ENCODE measurements around the gene UBE2R2.

The UBE2R2 gene

DNA sequence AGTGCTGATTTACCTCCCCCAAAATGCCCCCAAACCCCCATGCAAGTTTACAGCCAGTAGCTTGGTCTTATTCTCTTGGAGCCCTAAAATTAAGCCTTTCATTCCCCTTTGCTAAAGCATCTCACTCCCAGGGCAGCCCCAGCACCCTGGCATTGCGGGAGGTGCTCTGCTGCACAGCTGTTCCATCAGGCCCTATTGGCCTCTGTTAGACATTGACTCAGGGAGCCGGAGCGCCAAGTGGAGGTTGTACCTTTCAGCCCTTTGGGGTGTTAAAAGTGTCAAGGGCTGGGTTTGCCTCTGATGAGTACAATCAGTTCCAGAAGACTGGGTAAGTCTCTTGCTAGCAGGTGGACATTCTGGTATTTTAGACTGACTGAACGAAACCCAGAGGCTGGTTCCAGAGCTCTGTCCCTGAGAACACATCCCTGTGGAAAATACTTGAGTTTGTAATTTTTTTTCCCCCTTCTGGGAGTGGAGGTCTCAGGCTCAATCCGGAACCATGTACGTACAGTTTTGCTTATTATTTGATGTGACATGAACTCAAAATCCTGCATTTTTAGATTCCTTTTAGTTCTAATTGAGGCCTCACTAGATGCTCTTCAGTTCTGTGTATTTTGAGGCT is 102.4 kb downstream of the UBE2R2 start:
- no peak for DNase-seq (ENCODE audit: low read depth, low spot score)
- H3K4me3 ChIP-seq (ENCODE audit: low read length) = no peak overlapping the region

DNA sequence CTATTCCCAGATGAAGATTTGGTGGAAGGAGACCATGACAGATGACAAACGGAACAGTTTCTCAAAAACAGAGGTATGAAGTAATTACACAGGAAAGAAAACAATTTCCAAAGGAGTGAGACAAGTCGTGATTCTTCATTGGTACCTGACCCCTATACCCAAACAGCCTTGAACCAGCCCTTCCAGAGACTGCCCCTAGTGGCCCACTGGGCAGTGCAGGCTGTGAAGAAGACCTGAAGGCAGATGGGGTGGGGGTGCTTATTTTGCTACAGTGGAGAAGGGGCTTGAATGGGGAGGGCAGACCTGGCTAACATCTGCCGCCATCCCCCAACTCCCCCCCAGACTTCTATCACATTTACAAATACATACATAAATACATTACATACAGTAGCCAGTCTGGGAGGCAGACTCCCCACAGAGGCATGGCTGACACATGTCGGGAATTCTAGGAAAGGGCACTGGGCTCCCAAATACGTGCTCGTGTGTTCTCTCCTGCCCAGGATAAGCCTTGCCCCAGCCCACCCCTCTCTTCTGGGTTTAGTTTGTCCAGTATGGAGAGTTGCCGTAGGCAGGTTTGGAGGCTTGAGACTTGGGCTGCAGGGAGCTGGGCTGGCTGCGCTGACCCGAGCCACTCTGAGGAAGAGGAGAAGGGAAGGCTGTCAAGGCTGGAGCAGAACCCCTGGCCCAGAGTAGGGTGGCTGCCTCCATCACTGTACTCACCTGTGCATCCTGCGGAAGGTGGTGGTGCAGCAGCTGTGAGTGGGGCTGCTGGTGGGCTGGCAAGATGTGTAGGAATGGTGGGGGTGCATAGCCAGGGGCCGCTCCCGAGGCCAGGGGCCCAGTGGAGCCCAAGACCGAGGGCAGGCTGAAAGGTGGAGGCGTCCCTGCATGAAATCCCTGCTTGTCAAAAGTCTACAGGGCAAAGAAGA is 105.3 kb downstream of the UBE2R2 start:
- H3K4me3 ChIP-seq (ENCODE audit: low read length) = no peak overlapping the region
- no peak for DNase-seq (ENCODE audit: low read depth, low spot score)

DNA sequence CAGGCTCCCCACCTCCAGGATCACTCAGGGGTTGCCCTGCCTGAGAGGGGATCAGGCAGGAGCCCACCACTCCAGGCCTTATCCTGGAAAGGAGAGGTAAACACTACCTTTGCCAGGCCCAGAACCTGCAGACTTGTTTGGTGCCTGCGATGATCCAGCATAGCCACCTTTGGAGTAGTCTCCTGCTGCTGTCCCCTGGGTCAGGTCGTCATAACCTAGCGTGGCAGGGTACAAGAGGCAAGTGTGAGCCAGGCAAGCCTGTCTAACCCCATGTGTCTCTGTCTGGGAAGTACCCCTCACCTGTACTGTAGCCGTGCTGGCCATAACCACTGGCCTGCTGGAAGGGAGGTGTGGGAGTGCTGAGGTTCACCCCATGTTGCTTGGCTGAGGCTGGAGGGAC is 106.1 kb downstream of the UBE2R2 start:
- DNase-seq (ENCODE audit: low read depth, low spot score) = no peak
- H3K4me3 ChIP-seq (ENCODE audit: low read length) = no peak overlapping the region

DNA sequence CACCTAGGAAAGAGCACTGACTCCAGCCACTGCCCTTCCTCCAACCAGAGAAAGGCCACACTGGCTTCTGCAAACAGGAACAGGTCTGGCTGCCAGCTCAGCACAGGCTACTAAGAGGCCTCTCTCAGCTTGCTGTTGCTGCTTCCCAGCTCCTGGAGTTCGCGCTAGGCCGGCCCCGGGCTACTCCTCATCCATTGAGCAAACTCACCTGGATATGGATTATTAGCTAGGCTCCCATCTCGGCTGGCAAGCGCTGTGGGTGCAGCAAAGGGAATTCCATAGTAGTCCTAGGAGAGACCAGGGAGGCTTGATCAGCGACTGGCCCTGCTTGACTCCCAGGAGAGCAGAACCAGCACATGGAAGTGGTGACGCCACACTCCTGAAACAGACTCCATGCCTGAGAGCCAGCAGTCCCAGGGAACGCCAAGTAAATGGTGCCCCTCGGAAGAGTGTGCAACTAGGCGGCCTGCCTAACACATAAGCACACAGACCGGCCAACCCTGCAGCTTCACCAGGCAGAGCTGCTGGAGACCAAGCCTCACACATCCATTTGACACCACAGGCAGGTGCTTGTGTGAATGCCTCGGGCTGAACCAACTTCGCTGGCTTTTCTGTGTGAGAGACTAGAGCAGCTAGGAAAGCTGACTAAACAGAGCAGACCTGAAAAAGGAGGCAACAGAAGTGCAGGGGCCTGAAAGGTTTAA is 107.2 kb downstream of the UBE2R2 start:
- no peak for DNase-seq (ENCODE audit: low read depth, low spot score)
- H3K4me3 ChIP-seq (ENCODE audit: low read length) = no peak overlapping the region

DNA sequence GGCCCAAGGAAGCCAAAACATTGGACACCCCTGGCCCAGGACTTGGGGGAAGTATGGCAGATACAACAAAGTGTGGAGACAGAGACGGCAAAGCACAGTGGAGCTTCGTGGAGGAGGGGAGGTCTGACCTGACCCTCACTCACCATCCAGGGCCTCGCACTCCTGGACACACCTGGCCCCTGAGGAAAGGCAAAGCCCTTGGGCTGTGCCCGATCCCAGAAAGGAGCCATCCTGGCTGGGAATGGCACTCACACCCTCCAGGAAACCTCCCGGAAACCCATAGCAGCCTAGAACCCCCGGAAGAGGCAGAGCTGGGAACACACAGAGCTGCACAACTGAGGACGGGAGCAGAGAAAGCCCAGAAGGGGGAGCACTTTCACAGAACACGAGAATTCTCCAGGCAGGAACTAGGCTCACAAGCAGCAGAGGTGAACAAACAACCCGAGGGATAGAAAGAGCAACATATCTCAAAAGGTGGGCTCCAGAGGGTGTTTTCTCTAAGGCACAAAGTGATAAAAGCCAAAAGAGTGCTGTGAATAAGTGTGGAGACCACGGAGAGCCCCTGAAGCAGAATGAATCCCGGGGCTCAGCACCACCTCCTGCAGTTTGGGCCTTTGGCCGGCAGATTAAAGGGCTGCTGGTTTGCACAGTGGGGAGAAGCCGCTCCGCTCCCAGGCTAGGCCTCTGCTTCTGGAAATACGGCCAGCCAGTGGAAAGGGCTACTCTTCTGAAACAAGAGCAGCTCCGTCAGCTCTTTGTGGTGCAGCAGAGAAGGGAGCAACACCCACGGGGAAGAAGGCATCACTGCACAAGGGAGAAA is 108.2 kb downstream of the UBE2R2 start:
- DNase-seq (ENCODE audit: low read depth, low spot score) = peak; percentile 41
- H3K4me3 ChIP-seq (ENCODE audit: low read length) = no peak overlapping the region

DNA sequence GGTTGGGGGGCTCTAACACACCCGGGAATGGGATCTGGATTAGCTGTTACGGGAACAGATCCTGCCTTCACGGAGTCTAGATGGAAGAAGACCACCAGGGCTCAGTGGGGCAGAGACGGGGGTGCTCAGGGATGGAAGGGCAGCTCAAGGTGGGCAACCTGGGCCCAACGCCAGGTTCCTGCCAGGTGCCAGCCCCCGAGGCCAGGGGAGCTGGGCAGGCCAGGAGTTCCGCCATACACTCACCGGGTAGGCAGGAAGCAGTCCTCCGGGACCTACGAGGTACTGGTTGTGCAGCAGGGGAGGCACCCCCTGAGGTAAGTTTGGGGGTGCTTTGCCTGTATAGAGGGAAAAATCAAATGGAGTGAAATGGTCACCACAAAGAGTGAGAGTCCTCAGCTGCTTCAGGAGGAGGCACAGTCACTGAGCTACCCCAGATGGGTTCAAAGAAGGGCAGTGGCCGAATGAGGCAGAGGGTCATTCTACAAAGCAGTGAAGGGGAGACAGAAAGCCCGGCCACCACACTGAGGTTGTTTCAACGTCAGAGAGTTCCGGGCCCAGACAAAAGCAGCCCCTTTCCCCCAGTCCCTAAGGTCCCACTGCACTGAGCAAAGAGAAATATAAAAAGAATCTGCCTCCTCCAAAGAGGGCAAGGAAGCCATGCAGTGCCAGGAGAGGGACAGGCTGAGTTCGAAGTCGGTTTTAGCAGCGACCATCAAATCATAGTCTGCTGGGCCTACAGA is 110.0 kb downstream of the UBE2R2 start:
- no peak overlapping the region for H3K4me3 ChIP-seq (ENCODE audit: low read length)
- DNase-seq (ENCODE audit: low read depth, low spot score) = no peak

DNA sequence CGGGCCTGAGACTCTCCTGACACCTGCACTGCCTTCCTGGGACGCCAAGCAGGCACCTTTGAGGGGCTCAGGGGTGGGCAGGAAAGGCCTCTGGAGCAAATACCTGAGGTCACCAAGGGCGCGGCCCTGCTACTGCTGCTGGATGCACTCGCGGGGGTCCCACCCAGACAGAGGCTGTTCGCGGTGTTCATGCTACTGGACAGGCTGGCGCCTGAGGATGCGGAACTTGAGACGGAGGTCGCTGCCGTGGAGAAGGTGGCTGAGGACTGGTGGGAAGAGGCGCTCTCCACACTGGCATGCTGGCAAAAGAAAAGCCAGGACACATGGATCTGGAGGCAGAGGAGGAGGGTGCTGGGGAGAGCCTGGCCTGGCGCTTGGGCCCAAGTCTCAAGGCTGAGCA is 110.7 kb downstream of the UBE2R2 start:
- no peak for DNase-seq (ENCODE audit: low read depth, low spot score)
- no peak overlapping the region for H3K4me3 ChIP-seq (ENCODE audit: low read length)

DNA sequence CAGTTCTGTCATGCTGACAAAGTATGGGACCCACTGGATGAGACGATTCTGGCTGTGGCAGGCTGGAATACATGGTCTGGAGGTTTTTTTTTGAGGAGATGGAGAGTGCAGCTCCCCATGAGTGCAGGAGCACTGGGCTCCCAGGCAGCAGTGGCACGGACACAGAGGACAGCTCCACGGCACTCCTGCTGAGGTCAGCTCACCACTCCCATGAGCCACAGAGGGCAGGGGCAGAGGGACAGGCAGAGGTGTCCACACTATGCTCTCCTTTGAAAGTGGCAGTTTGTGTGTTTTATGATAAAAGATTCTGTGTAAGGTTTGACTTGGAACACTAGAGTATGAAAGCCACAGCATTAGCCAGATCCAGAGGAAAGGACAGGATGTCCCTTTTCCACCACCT is 114.4 kb downstream of the UBE2R2 start:
- DNase-seq (ENCODE audit: low read depth, low spot score) = no peak
- H3K4me3 ChIP-seq (ENCODE audit: low read length) = no peak overlapping the region

DNA sequence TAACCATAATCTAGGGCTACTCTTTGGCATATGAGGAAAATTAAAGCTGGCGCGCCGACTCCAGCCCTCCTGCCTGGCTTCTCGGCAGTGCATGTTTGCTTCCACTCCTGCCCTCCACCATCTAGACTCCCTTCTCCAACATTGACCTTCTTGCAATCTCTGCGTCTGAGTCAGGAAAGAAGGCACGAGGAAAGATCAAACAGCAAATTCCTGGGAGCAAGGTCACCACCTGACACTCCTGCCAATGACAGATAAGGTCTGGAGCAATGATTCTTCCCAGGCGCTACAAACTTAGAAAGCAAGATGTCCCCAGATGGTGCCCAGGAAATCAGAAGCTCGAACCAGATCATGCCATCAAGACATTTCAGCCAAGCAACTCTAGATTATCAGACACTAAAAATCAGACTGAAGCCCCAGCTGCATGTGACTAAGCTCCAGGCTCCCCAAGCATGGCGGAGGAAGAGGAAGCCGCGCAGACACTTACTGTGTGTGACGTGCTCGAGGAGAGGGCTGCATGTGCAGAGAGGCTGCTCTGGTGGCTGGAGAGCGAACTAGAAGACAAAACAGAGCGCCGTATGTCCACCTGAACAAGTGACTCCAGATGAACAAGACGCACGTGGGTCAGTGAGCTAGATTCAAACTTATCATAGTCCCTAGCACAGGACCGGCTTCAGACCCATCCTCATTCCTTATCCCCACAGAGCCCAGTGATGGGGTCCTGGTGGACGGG is 115.3 kb downstream of the UBE2R2 start:
- H3K4me3 ChIP-seq (ENCODE audit: low read length) = no peak overlapping the region

DNA sequence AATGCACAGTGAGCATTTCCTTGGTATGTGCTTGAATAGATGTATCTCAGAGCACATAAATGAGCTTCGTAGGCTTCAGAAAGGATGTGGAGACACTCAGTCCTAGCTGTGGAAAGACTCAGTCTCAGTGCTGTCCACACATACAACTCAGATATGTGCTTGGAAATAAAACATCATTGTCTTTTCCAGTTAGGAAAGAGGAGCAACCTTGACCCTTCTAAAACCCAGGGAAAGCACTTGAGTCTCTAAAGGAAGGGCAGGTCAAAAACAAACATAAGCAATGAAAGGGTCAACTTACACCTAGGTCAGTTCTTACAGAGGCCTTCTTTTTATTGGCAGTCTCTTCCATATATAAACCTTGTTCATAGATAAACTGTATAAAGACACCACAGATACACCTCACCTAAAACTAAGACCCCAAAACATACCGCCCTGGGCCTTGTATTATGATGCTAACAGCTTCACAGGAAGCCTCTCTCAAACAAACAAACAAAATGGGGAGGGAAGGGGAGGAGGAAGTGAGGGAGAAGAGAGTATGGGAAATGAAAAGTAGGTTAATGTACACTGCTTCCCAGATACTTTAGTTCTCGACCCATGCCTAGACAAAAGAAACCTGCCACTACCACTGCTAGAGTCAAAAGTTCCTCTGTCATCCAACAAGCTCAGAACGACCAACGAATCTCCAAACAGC is 117.4 kb downstream of the UBE2R2 start:
- no peak for DNase-seq (ENCODE audit: low read depth, low spot score)
- no peak overlapping the region for H3K4me3 ChIP-seq (ENCODE audit: low read length)

More for the DNA sequence above, 115.3 kb downstream of the UBE2R2 start:
- DNase-seq (ENCODE audit: low read depth, low spot score) = no peak

DNA sequence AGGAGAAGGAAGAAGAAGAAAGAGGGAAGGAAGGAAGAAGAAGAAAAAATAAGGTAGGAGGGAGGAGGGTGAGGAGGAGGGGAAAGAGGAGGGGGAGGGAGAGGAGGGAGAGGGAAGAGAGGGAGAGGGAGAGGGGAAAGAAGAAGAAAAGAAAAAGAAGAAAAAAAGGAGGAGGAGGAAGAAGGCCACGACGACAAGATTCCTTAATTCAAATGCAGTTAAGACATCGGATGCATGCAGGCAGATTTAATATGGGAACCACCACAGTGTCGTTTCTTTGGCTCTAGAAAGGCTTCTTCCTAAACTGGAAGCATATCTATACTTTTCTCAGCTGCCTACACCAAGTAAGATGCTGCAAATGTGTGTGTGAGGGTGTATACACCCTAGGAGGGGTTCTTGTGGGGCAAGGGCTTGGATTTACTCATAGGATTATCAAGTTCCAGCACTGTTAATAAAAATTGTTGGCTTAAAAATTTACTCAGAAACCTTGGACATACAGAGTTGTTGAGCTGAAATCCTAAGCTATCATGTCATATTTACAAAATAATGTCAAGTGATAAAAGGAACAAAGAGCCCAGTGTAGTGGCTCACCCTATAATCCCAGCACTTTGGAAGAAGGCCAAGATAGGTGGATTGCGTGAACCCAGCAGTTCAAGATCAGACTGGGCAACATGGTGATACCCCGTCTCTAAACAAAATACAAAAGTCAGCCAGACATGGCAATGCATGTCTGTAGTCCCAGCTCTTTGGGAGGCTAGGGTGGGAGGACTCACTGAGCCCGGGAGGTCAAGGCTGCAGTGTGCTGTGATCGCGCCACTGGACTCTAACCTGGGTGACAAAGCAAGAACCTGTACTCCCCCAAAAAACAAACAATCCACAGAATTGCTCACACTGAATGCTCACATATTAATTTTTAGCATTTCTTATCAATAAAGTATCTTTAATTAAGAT is 123.2 kb downstream of the UBE2R2 start:
- H3K4me3 ChIP-seq (ENCODE audit: low read length) = no peak overlapping the region

DNA sequence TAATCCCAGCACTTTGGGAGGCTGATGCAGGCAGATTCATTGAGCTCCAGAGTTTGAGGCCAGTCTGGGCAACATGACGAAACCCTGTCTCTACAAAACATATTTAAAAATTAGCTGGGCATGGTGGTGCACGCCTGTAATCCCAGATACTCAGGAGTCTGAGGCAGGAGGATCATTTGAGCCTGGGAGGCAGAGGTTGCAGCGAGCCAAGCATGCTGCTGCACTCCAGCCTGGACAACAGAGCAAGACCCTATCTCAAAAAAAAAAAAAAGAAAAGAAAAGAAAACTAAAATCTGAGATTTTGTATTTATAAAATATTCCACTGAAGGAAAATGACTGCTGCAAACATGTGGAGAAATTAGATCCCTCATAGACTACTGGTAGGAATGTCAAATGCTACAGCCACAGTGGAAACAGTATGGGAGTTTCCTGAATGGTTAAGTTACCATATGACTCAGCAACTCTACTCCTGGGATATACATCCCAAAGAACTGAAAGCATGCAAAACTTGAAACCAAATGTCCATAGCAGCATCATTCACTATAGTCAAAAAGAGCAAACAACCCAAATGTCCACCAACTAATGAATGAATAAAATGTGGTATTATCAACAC is 125.6 kb downstream of the UBE2R2 start:
- no peak overlapping the region for H3K4me3 ChIP-seq (ENCODE audit: low read length)
- DNase-seq (ENCODE audit: low read depth, low spot score) = no peak

More for the DNA sequence above, 123.2 kb downstream of the UBE2R2 start:
- no peak for DNase-seq (ENCODE audit: low read depth, low spot score)

DNA sequence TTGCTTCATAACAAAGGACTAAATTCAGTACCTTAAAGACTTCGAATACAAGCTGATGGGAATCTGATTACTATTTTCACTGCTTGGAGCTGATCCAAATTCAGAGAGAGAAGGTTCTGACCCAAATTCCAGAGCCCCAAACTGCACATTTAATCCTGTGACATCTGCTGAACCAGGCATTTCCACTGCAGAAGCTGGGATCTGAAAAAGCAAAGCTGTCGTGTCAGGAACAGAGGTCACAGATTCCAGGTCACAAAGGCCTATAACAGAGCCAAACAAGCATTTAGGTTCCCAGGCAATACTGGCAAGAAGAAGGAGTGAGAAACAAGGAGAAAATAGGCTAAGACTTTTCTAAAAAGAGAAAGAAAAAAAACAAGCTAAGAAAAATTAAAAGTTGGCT is 126.4 kb downstream of the UBE2R2 start:
- DNase-seq (ENCODE audit: low read depth, low spot score) = no peak
- no peak overlapping the region for H3K4me3 ChIP-seq (ENCODE audit: low read length)

DNA sequence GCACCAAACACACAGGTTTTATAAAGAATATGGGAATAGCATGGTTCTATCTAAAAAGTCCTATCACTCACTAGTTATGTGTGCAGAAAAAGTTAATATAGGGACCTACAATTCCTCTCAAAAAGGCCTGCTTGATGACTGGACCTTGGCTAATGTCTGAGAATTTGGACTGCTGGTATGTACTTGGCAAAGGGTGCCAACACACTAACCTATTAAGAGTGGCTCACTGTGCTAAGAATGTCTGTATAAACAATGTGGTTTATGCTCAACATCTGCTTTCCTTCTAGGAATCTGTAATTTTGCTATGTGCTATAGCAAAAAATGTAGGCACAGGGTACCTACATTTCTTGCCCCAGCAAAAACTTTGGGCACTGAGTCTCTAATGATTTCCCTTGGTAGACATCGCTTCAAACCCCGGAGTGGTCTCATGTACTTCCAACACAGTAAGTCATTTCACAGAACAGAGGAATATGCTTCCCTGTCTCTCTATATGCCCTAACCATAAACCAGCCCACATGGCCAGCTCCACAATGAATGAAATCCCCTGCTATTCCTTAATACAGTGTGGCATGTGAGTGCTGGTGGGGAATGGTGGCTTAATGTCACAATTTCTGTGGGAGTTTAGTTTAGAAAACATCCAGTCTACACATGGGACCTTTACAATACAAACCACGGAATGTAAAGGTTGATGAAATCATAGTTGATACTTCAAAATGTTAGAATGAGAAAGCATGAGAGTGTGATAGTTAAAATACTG is 130.0 kb downstream of the UBE2R2 start:
- H3K4me3 ChIP-seq (ENCODE audit: low read length) = no peak overlapping the region
- DNase-seq (ENCODE audit: low read depth, low spot score) = no peak

DNA sequence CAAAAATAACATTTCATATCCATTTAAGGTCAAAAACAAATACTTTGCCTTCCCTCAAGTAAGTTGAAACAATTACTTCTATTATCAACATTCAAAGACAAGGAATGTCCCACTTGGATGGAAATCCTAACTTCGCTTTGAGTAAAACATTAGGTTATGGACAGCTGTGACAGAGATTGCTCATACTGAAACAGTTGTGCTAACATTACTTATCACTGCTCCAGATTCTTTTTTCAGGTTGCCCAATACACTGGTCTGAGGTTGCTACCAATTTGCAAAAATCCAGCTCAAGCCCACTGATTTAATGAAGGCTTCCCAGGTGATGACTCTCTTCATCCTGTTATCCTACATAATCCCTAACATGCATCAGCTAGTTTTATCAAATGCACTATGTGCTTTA is 133.4 kb downstream of the UBE2R2 start:
- no peak overlapping the region for H3K4me3 ChIP-seq (ENCODE audit: low read length)
- no peak for DNase-seq (ENCODE audit: low read depth, low spot score)
